GM12875 (cell line): ENCODE measurements around the gene HTT-AS.

ENCODE experiments used
- H3K4me3 ChIP-seq: one replicate; pipeline ENCODE4 v1.5.1; 2011; ENCODE audit warnings: low read depth, low read length, control low read depth
- CTCF ChIP-seq: IDR thresholded peaks from 2 replicates; pipeline ENCODE4 v1.5.1; 2011; ENCODE audit warnings: low read depth, mild to moderate bottlenecking, control low read depth, inconsistent platforms, low read length, moderate library complexity, borderline replicate concordance; ENCODE audit not compliant: insufficient read depth

Gene HTT-AS

GRCh38 chr4:3116955-3117354, 42.6 kb upstream of the HTT-AS start:
- no peak for TF ChIP-seq CTCF
- H3K4me3 ChIP-seq, result no peak overlapping the region

GRCh38 chr4:3115637-3116270, 41.4 kb upstream of the HTT-AS start:
- no peak overlapping the region for H3K4me3 ChIP-seq
- TF ChIP-seq CTCF, result no peak

DNA sequence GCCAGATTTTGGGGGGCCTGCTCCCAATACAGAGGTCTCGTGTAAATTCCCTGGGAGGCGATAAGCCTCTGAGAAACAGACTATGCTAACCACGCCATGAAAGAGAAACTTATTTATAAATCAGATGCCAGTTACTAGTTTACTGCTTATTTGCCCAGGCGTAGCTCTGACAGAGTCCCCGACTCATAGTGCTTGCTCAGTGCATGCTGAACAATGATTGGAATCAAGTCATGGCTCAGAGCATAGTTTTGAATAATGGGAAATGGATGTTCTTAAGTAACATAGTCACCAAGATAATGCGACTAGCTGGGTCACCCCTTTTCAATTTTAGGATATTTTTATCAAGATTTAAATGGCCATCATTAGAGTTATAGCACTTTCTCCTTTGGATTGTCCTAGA, 40.0 kb upstream of the HTT-AS start:
- no peak overlapping the region for H3K4me3 ChIP-seq
- TF ChIP-seq CTCF, result no peak

DNA sequence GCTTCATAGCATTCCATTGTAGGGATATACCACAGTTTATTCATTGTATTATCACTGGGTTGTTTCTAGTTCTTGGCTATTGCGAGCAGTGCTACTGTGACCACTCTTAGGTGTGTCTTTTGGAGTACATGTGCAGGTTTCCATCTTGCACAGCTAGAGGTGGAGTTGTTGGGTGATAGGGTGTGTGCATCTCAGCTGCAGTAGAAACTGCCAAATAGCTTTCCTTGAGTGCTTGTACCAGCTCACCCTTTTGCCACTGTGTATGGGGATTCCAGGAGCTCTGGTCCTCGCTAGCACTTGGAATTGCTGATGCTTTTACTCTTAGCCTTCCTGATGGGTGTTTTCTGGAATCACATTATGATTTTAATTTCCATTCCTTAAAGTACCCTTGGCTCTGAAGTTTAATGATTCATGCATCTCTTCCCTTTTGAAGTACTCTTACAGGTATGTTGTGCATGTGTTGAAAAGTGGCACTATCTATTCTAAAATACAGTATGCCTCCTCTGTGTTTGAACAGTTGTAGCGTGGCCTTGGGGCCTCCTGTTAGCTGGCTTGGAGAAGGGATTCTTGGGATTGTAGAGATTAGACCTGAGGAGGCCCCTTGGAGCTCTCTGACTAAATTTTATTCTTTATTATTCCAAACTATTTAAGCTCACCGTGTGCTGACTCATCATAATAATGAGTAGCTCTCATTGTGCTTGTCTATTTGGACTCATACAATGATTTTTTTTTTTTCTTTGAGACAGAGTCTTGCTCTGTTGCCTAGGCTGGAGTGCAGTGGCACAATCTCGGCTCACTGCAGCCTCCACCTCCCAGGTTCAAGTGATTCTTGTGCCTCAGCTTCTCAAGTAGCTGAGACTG, 38.5 kb upstream of the HTT-AS start:
- TF ChIP-seq CTCF, result no peak
- no peak overlapping the region for H3K4me3 ChIP-seq

DNA sequence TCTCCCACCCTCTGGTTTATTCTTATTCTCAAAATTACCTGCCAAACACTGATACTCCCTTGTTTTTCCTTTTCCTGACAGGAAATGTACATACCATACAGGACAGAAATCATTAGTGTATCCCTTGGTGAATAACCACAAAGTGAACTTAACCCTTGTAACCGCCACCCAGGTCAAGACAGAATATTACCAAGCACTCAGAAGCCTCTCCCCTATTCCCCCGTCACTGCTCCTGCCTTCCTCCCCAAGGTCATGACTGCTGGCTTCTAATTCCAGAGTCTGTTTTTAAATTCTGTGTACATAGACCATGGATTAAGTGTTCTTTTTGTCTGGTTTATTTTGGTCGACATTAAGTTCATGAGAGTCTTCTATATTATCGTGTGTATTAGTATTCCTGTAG, 37.9 kb upstream of the HTT-AS start:
- no peak for TF ChIP-seq CTCF
- no peak overlapping the region for H3K4me3 ChIP-seq

DNA sequence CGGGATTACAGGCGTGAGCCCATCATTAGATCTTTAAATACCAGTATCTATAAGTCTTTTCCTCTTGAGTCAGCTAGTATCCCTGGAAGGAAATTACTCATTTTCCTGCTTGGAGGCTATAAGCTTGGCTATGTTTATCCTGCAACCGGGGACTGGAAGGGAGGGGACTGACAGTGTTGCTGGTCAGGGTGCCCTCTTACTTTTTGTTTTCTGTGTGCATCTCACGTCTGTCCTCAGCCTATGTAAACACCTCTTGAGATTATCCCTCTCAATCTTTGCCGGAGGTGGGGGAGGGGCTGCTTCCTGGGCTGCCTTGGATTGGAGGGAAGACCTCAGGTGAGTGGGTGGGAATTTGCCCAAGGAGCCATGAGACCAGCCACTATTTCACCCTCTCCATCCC, 37.1 kb upstream of the HTT-AS start:
- TF ChIP-seq CTCF, result no peak
- H3K4me3 ChIP-seq, result no peak overlapping the region

- no peak for TF ChIP-seq CTCF
- no peak overlapping the region for H3K4me3 ChIP-seq
Observed at GRCh38 chr4:3108211-3108610, 33.9 kb upstream of the HTT-AS start.
